ENCODE data around the gene GRIPAP1. TPM values are rescaled to one million over a fixed set of nuclear protein-coding genes. Genes with fewer than 3 reads are reported as not detected.

GRIPAP1 gene, protein sequence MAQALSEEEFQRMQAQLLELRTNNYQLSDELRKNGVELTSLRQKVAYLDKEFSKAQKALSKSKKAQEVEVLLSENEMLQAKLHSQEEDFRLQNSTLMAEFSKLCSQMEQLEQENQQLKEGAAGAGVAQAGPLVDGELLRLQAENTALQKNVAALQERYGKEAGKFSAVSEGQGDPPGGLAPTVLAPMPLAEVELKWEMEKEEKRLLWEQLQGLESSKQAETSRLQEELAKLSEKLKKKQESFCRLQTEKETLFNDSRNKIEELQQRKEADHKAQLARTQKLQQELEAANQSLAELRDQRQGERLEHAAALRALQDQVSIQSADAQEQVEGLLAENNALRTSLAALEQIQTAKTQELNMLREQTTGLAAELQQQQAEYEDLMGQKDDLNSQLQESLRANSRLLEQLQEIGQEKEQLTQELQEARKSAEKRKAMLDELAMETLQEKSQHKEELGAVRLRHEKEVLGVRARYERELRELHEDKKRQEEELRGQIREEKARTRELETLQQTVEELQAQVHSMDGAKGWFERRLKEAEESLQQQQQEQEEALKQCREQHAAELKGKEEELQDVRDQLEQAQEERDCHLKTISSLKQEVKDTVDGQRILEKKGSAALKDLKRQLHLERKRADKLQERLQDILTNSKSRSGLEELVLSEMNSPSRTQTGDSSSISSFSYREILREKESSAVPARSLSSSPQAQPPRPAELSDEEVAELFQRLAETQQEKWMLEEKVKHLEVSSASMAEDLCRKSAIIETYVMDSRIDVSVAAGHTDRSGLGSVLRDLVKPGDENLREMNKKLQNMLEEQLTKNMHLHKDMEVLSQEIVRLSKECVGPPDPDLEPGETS
- total RNA-seq = 10 to 100 TPM; 32.0 to 36.9 TPM

DNA sequence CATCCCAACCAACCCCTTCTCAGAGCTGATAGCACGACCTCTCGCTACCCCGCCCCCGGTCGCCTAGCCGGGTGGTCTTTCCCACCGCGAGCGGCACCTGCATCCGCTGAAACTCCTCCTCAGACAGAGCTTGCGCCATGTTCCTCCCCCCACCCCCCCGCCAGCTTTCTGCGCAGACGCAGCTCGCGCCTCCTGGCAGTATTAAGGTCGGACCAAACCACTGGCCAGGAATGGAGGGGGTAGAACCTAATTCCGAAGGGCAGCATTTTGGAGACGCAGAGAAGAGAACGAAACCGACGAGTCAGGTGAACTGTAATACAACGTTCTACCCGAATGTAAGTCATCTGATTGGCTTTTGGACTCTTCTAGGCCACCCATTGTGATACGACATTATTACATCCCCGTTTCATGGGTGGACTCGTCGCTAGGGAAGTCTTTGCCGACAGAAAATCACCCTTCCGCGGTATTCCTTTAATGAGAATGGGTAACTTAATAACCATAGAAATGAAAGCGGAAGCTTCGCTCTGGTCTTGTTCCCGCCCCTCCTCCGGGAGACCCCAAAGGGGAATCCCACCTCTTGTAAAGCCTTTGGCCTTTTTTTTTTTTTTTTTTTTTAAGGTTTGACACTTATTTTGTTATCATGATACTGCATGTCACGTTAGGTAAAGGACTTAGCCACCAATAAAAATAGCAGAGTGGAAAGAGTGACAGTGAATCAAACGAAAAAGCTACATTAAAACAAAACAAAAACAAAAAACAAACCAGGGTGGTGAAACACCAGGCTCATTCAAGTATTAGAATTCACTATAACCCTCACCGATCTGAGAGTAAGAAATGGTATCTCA, at the start of gene GRIPAP1:
Gene GRIPAP1 (minus strand): TSS at position 174 of the 845 bp plus-strand sequence. CDS start 35 bp downstream, at position 139.
- H3K4me3 ChIP-seq = peak within 1 kb of the TSS; percentile 60
- no peaks in the 10 kb centered on the region for H3K4me1 ChIP-seq
- H3K9ac ChIP-seq (ENCODE audit: low read depth in 2 of 2, low read length in 2 of 2) = peak within 1 kb of the TSS; percentile 66 to 67
- DNase-seq = peak; percentile 70
- H3K36me3 ChIP-seq = no peaks in the 10 kb centered on the region
- H3K27ac ChIP-seq = peak within 1 kb of the TSS; percentile 71
- no peaks in the 10 kb centered on the region for H3K27me3 ChIP-seq
- intact Hi-C loops (cut with DNase I) = no loop called here
- TF ChIP-seq, protein P1, sequence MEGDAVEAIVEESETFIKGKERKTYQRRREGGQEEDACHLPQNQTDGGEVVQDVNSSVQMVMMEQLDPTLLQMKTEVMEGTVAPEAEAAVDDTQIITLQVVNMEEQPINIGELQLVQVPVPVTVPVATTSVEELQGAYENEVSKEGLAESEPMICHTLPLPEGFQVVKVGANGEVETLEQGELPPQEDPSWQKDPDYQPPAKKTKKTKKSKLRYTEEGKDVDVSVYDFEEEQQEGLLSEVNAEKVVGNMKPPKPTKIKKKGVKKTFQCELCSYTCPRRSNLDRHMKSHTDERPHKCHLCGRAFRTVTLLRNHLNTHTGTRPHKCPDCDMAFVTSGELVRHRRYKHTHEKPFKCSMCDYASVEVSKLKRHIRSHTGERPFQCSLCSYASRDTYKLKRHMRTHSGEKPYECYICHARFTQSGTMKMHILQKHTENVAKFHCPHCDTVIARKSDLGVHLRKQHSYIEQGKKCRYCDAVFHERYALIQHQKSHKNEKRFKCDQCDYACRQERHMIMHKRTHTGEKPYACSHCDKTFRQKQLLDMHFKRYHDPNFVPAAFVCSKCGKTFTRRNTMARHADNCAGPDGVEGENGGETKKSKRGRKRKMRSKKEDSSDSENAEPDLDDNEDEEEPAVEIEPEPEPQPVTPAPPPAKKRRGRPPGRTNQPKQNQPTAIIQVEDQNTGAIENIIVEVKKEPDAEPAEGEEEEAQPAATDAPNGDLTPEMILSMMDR (IDR thresholded peaks at IDR 0.05) = no peak
- no peaks in the 10 kb centered on the region for H3K9me3 ChIP-seq

DNA sequence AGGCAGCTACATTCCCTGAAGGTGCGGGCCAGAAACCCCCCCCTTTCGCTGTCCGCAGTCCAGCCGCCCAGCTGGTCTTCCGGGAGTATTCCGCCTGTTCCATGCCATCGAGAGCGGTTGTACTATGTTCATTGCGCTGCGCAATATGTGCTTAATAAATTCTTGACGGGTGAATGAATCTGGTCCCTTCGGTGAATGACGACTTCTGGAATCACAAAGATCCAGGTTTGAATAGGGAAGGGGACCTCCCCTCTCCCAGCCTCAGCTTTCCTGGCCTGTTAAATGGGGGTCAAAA, 41.9 kb upstream of the GRIPAP1 start:
- Histone ChIP-seq H3K4me3 (peak overlapping the region; percentile 10), H3K27me3 (no peaks in the 10 kb centered on the region), H3K9ac (ENCODE audit: low read depth in 2 of 2, low read length in 2 of 2) (peak overlapping the region in 1 of 2 donors; percentile 61), H3K9me3 (no peaks in the 10 kb centered on the region), H3K4me1 (no peaks in the 10 kb centered on the region), H3K27ac (peak overlapping the region; percentile 74), H3K36me3 (peaks cover 2% of the 10 kb centered on the region)
- no peak for DNase-seq
- TF ChIP-seq, protein P1 (IDR thresholded peaks at IDR 0.05) = no peak
- intact Hi-C loops (cut with DNase I) = no loop called here

DNA sequence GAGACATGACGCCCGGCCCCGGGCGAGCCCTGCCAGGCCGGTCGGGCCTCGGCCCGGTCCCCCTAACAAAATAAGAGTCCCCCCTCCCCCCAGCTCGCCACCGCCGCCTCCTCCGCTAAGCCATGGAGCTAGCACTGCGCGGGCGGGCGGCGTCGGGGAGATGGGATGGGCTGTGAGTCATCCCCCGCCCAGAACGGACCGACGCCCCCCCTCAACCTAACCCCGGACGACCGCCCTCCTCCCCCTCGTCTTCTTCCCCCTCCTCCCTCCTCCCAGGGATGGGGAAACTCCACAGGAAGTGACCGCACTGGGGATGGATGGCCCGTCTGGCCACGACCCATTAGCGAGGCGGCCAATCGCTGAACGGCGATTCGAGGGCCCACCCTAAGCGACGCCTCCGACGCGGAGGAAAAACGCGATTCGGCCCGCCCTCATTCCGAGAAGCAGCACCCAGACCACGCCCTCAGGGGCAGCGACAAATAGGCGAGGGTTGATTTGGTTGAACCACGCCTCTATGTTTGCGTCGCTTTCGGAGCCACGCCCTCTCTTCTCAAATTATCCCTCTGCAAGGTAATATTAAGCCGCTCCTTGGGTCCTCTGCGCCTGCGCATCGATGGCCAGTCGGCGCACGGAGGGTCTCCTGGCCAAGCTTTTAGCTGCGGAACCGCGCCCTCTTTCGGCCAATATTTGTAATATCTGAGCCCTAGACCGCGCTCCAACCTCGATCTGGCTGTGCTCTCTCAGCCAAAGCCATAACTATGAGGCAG, 41.3 kb upstream of the GRIPAP1 start, which contains the start of gene TFE3:
Gene TFE3 (minus strand): TSS at position 138 of the 767 bp plus-strand sequence. CDS start 131 bp downstream, at position 7.
- TF ChIP-seq, protein P1 (IDR thresholded peaks at IDR 0.05) = peak; percentile 36
- Histone ChIP-seq H3K9me3 (no peaks in the 10 kb centered on the region), H3K36me3 (peaks cover 5% of the 10 kb centered on the region), H3K27me3 (no peaks in the 10 kb centered on the region), H3K4me3 (peak within 1 kb of the TSS; percentile 67), H3K27ac (peak within 1 kb of the TSS; percentile 90), H3K4me1 (no peaks in the 10 kb centered on the region), H3K9ac (ENCODE audit: low read depth in 2 of 2, low read length in 2 of 2) (peak within 1 kb of the TSS; percentile 75 to 90)
- DNase-seq = peak; percentile 96
- intact Hi-C loops (cut with DNase I) = no loop called here

DNA sequence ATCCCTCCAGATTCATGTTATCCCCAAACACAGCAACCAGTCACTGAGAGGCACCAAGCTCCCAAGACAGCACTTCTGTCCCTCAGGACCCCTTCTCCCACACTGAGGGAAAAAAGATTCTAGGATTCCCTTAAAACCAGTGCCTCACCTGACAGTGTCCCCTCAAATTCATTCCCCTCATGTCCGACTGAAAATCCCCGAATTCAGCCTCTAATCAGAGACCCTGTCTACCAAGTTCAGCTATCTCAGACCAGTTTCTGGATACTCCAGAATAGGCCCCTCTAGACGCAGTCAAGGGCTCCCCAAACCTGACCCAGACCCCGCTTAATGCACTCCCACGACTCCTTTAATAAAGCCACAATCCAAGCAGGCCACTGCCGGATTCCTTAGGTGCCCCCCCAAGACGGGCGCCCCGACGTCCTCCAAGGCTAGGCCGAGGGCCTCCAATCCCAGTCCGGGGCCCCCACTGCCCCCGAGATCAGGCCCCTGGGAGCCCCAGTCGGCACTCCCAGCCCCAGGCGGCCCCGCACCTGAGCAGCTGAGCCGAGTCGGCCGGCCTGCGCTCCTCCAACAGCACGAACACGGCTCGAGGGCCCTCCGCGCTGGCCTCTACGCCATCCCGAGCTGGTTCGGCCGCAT, 40.6 kb upstream of the GRIPAP1 start:
- peak overlapping the region; percentile 90 for H3K27ac ChIP-seq
- H3K27me3 ChIP-seq = no peaks in the 10 kb centered on the region
- intact Hi-C loops (cut with DNase I) = no loop called here
- TF ChIP-seq, protein P1 (IDR thresholded peaks at IDR 0.05) = no peak
- H3K36me3 ChIP-seq = peaks cover 5% of the 10 kb centered on the region
- H3K9me3 ChIP-seq = no peaks in the 10 kb centered on the region
- peak overlapping the region; percentile 75 to 90 for H3K9ac ChIP-seq (ENCODE audit: low read depth in 2 of 2, low read length in 2 of 2)
- no peak for DNase-seq
- no peaks in the 10 kb centered on the region for H3K4me1 ChIP-seq
- H3K4me3 ChIP-seq = peak overlapping the region; percentile 67

All from colonic mucosa (tissue), 4 donors.